Measurements from ENCODE around the gene DCP2.
A peak's percentile ranks its signal among the peaks of the same experiment; 100 is the strongest.

DCP2 gene

GRCh38 chr5:113002423-113002822, 25.8 kb downstream of the DCP2 start:
- TF ChIP-seq, protein P1, sequence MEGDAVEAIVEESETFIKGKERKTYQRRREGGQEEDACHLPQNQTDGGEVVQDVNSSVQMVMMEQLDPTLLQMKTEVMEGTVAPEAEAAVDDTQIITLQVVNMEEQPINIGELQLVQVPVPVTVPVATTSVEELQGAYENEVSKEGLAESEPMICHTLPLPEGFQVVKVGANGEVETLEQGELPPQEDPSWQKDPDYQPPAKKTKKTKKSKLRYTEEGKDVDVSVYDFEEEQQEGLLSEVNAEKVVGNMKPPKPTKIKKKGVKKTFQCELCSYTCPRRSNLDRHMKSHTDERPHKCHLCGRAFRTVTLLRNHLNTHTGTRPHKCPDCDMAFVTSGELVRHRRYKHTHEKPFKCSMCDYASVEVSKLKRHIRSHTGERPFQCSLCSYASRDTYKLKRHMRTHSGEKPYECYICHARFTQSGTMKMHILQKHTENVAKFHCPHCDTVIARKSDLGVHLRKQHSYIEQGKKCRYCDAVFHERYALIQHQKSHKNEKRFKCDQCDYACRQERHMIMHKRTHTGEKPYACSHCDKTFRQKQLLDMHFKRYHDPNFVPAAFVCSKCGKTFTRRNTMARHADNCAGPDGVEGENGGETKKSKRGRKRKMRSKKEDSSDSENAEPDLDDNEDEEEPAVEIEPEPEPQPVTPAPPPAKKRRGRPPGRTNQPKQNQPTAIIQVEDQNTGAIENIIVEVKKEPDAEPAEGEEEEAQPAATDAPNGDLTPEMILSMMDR (conservative IDR thresholded peaks at IDR 0.05) = no peak
- H3K27ac ChIP-seq = no peak overlapping the region

DNA sequence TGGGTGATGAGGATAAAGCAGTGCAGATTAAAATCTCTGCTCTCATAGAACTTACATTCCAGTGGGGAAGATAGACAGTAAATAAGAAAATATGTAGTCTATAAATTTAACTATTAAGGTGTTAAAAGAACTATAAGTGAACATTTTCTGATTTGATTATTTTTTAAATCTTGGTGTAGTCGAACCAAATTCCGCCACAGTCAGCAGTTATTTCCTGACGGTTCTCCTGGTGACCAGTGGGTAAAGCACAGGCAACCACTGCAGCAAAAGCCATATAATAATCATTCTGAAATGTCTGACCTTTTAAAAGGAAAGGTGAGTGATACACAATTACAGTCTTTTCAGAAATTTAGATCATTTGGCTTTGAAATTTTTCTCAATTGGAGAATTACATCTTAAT, 27.2 kb downstream of the DCP2 start:
- no peak overlapping the region for H3K27ac ChIP-seq
- TF ChIP-seq, protein P1 (conservative IDR thresholded peaks at IDR 0.05) = no peak

- H3K27ac ChIP-seq = no peak overlapping the region
Observed at GRCh38 chr5:113005454-113005853, 28.9 kb downstream of the DCP2 start.

DNA sequence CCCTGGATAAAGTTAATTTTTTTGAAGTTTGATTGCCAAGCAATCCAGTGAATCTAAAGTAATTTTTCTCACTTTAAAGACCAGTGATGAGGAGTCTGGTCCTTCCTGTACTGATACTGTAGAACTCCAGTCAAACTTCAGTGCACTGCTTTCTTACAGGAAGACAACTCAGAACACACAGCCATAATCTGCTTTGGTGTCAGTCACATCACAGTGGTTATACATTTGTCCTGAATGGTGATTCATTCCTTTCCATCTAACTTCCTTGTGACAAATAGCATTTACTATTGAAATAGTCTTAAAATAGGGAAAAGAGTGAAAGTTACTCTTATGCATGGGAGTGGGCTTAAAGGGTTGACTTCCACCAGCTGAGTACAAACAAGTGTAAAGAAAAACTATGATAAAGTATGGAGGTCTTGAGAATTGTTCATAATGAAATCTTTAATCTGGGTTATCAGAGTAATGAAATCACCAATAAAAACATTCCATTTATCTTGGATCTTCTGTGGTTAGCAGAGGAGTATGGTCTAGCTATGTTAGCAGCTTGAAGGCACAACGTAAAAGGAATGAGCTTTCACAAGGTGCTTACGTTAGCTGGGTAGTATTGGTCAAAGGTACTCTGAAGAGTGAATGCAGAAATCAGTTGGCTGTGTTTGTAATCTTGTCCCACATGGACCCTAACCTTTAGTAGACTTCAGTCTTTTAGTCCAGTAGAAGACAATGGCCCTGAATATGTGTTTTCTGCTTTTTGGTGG, 41.5 kb downstream of the DCP2 start:
- no peak overlapping the region for H3K27ac ChIP-seq
- TF ChIP-seq, protein P1 (conservative IDR thresholded peaks at IDR 0.05) = no peak

More at GRCh38 chr5:113005454-113005853, 28.9 kb downstream of the DCP2 start:
- TF ChIP-seq, protein P1 (conservative IDR thresholded peaks at IDR 0.05) = no peak

- peak overlapping the region; percentile 50; the same call in 1 of the 2 replicates for H3K27ac ChIP-seq
- TF ChIP-seq, protein P1 (conservative IDR thresholded peaks at IDR 0.05) = no peak
Observed at GRCh38 chr5:113020461-113021273, 44.1 kb downstream of the DCP2 start.

DNA sequence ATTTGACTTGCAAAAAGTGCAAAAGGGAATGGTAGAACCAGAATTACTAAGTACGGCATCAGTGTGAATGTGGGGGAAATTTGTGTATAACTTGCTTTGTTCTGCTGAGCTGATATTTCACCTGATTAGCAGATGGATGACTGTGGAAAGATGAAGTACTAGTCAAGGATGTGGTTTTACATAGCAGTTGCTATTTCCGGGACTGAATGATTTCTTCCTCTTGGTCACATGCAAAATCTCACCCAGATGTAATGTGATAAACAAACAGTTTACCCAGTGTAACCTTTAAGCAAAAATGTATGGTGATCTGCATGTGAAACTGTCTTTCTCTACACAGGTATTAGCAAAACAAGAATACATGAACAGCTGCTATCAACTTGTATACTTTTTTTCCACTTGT, 46.1 kb downstream of the DCP2 start:
- peak overlapping the region; percentile 50 for H3K27ac ChIP-seq

More for the DNA sequence above, 46.1 kb downstream of the DCP2 start:
- TF ChIP-seq, protein P1 (conservative IDR thresholded peaks at IDR 0.05) = no peak
